HG02970 (cell line): ENCODE data around the gene TMEM150B.

Experiments
- ATAC-seq: cut with Tn5 transposase; IDR thresholded peaks from one replicate; pipeline ENCODE4 v1.9.1; 2021; ENCODE audit warnings: mild to moderate bottlenecking, moderate library complexity, moderate number of reproducible peaks; ENCODE audit not compliant: unreplicated experiment, low FRiP score

Gene TMEM150B

DNA sequence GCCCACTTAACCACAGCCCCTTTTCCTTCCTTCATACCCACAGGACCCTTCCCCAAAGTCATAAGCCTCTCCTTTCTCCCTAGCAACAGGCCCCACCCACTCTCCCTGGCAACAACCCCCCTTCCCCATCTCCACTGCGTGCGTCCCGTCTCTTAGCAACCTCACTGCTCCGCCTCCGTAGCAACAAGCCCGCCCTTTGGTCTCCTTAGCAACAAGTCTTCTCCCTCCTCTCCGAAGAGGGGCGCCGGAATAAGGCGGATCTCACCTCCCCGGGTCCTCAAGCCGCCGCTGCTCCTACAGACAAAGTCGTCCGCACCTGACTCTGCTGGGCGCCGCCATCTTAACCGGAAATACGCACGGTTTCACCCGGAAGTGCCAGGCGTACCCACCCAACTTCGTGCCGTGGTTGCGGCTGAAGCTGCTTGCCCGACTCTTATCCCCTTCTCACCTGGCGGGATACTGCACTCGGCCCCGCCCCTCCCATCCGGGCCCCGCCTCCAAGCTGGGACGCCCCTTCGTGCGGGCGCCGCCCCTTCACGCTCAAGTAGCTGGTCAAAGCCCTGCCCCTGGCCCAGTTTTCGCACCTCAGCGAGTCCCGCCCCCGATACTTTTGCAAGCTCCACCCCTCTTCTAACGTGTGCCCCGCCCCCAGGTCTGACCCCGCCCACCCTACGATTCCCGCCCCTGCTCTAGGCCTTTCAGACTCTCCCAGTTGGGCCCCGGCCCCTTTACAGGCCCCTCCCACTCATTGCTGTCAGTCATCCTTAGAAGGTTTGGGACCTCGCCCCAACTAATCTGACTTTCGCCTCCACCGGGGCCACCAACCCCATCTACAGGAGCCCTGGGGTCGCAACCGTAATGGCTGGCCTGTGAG is 45.1 kb downstream of the TMEM150B start, which contains the start of gene HSPBP1:
Gene HSPBP1 (minus strand): TSS at position 341 of the 874 bp plus-strand sequence. CDS start 502 bp downstream, outside the sequence.
- ATAC-seq, result peak; percentile 80

DNA sequence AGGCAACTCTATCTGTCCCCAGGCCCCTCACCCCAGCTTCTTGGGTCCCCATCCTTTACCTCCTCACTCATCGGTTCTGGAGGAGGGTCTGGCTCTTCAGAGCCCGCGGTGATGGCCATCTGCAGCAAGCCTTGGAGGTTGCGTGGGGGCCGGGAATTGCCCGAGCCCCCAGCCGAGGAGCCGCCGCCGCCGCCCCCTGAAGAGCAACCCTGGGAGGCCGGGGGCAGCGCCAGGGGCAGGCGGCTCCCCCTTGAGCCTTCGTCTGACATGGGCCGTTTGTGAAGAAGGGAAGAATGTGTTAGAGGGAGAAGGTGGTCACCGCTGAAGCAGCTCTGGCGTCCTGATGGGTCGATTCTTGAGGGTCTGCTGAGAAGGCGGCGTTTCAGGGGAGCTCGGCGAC is 45.8 kb downstream of the TMEM150B start:
- no peak for ATAC-seq

DNA sequence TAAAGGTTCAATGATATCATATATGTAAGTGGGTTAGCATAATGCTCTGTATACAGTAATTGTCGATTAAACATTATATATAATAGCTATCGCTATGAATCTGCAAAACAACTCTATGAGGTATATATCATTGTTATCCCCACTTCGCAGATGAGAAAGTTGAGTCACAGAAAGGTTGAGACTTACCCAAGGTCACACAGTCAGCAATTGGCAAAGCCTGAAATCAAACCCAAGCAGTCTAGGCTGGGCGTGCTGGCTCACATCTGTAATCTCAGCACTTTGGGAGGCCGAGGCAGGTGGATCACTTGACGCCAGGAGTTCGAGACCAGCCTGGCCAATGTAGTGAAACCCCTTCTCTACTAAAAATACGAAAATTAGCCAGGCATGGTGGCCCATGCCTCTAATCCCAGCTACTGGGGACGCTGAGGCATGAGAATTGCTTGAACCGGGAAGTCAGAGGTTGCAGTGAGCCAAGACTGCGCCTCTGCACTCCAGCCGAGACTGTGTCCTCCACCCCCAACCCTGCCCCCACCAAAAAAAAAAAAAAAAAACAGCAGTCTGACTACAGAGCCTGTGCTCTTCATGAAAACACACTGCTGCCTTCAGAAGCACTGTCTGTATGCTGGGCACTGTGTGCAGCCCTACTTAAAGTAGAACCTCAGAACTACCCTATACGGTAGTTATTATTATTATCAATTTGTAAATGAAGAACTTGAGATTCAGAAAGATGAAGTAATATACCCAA is 46.6 kb downstream of the TMEM150B start:
- no peak for ATAC-seq

- no peak for ATAC-seq
Measured at GRCh38 chr19:55277494-55277893, 47.6 kb downstream of the TMEM150B start.

DNA sequence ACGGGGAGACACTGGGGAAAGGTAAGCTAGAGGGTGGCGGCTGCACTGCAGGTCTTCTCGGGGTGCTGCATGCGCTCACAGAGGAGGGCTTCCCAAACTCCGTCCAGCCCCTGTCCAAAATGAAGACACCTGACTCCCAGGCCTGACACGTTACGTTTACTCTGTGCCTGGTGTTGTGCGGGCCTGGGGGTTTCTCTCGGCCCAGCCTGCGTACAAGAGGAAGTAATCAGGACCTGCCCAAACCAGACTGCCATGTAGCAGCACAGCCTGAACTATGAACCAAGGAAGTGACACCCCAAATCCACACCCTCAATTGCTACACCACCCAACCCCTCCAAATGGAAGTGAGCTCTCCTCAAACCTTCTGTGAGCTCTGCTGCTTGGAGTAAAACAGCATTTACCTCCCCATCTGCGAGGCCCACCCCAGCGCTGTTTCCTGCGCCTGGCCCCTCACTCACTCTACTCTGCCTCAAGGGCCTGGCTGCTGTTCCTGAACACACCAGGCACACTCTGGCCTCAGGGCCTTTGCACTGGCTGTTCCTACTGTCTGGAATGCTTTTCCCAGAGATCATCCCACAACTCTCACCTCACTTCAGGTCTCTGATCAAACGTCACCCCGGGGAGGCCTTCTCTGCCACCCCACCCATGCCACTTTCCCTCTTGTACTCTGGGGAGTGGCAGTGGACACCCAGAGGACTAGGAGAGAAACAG is 48.3 kb downstream of the TMEM150B start:
- ATAC-seq, result no peak

DNA sequence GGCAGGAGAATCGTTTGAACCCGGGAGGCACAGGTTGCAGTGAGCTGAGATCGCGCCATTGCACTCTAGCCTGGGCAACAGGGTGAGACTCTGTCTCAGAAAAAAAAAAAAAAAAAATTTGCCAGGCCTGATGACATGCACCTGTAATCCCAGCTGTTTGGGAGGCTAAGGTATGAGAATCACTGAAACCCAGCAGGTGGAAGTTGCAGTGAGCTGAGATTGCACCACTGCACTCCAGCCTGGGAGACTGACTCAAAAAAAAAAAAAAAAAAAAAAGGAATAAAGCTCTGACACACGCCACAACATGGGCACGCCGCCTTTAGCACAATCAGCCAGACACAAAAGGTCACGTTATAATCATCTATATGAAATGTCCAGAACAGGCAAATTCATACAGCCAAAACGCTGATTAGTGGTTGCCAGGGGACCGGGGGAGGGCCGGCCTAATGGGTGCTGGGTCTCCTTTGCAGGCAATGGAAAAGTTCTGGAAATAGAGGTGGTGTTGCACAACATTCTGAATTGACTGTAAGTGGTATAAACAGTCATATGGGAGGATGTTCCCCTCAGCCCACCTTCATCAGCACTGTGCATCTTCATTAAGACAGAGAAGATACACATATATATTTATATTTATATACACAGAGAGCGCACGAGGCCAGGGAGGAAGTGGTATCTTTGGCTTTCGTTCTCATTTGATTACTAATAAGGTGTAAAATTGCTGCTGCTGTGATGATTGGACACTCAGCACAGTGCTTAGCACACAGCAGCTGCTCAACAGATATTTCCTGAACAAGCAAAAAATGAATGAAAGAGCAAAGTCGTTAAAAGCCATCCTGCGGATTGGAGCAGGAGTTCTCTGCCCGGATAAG is 49.1 kb downstream of the TMEM150B start:
- ATAC-seq, result no peak

- no peak for ATAC-seq
Measured at GRCh38 chr19:55273978-55274707, 51.0 kb downstream of the TMEM150B start.

DNA sequence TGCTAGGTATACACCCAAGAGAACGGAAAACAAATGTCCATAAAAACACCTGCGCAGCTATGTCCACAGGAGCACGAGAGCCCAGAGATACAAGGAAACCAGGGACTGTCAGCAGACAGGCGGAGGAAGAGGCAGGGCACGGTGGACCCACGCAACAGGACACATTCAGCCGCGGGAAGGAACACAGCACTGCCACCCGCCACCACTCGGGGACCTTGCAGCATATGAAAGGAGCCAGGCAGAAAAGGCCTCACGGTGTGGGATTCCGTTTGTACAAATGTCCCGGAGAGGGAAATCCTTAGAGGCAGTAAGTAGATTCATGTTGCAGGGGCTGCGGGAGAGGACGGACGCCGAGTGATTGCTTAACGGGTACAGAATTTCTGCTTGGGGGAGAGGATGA is 53.0 kb downstream of the TMEM150B start:
- no peak for ATAC-seq

- no peak for ATAC-seq
Measured at GRCh38 chr19:55270172-55270942, 54.8 kb downstream of the TMEM150B start.

GRCh38 chr19:55269299-55269698 is 55.8 kb downstream of the TMEM150B start:
- ATAC-seq, result no peak

DNA sequence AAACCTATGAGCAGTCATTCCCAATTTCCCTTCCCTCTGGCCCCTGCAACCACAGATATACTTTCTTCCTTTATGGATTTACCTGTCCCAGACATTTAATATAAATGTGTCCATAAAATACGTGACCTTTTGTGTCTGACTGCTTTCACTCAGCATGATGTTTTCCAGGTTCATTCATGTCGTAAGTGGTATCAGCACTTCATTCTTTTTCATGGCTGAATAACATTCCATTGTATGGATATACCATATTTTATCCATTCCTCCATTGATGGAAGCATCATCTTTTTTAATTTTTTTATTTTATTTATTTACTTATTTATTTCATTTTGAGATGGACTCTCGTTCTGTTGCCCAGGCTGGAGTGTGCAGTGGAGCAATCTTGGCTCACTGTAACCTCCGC is 58.3 kb downstream of the TMEM150B start:
- no peak for ATAC-seq

- ATAC-seq, result no peak
Measured at GRCh38 chr19:55266404-55266803, 58.7 kb downstream of the TMEM150B start.

DNA sequence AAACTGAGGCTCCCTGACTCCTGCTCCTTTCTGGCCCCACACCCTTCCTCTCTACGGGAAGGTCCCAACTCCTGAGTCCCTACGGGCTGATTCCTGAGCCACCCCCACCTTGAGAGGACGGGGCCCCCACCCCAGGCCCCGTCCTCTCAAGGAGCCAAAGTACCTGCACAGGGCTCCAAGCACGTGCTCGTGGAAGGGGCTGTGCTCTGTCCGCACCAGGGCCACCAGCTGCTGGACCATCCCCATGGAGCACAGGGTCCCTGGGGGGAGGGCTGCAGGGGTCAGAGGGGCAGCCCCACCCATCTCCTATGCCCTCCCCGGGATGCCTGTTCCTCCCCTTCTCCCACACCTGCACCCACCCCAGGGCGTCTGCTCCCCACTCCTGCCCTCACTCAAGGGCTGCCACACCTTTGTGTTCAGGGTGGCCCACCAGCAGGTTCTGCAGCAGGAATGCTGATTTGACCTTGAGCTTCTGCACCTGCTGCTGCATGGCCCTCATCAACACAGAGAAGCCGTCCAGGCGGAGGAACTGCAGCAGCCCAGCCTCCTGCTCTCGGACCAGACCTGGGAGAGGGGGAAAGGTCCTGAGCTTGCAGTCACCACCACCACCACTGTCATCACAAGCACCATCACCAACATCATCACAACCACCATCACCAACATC is 59.3 kb downstream of the TMEM150B start:
- ATAC-seq, result no peak

GRCh38 chr19:55265173-55265572 is 60.0 kb downstream of the TMEM150B start:
- ATAC-seq, result no peak

DNA sequence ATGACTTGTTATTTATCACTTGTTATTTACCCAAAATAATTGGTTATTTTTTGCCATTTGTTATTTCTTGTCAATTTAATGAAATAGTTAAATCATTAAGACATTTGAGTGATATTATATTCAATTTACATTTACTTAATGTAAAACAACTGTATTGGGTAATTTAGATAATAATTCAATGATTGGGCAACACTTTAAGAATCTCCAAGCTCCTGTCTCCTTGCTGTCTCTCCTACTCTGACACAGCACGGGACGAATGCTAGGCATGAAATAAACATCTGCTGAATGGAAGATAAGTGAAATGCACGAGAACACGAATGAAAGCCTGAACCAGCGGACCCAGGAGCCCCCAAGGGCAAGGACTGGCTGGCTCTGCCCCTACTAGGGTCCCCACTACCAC is 60.6 kb downstream of the TMEM150B start:
- no peak for ATAC-seq
